Effector memory CD4-positive, alpha-beta T cell (primary cell): Measurements from ENCODE around the gene MSLN.
"Not testable (repeated sequence)": the region's sequence is repeated elsewhere in the genome, so short reads cannot be mapped to it uniquely, and the experiment has no call there.

Experiments
- DNase-seq, 3 donors: peaks; one replicate each; pipeline ENCODE4 v3.0.0-alpha.2; 2020
- H3K27ac ChIP-seq: 2 replicates; pipeline ENCODE4 v1.7.0; 2013; ENCODE audit warnings: mild to moderate bottlenecking, low read length, moderate library complexity; ENCODE audit not compliant: insufficient read depth, poor library complexity, severe bottlenecking
- H3K27me3 ChIP-seq: replicated peaks from 2 replicates; pipeline ENCODE4 v1.7.0; 2013; ENCODE audit warnings: mild to moderate bottlenecking, low read length; ENCODE audit not compliant: insufficient read depth, control insufficient read depth, poor library complexity, severe bottlenecking
- H3K36me3 ChIP-seq: 2 replicates; pipeline ENCODE4 v1.7.0; 2013; ENCODE audit warnings: mild to moderate bottlenecking, low read length, moderate library complexity; ENCODE audit not compliant: control insufficient read depth, insufficient read depth
- H3K4me1 ChIP-seq: 2 replicates; pipeline ENCODE4 v1.7.0; 2013; ENCODE audit warnings: low read length, mild to moderate bottlenecking; ENCODE audit not compliant: control insufficient read depth, insufficient read depth, poor library complexity, severe bottlenecking
- H3K4me3 ChIP-seq: 2 replicates; pipeline ENCODE4 v1.7.0; 2013; ENCODE audit warnings: low read length, low read depth, mild to moderate bottlenecking; ENCODE audit not compliant: insufficient read depth, poor library complexity, severe bottlenecking
- H3K9me3 ChIP-seq: 2 replicates; pipeline ENCODE4 v1.7.0; 2013; ENCODE audit warnings: mild to moderate bottlenecking, low read length, moderate library complexity; ENCODE audit not compliant: control insufficient read depth

Gene MSLN

GRCh38 chr16:747978-748746, 12.4 kb upstream of the MSLN start:
- DNase-seq: no peak

GRCh38 chr16:749010-749409, 11.5 kb upstream of the MSLN start:
- Histone ChIP-seq H3K27me3 (no peaks in the 10 kb centered on the region), H3K4me1 (no peaks in the 10 kb centered on the region), H3K4me3 (no peak overlapping the region), H3K36me3 (no peaks in the 10 kb centered on the region), H3K9me3 (no peaks in the 10 kb centered on the region), H3K27ac (no peak overlapping the region)
- DNase-seq: no peak

More at GRCh38 chr16:747978-748746, 12.4 kb upstream of the MSLN start:
- Histone ChIP-seq H3K4me1 (no peaks in the 10 kb centered on the region), H3K27ac (no peak overlapping the region), H3K9me3 (no peaks in the 10 kb centered on the region), H3K4me3 (no peak overlapping the region), H3K27me3 (no peaks in the 10 kb centered on the region), H3K36me3 (no peaks in the 10 kb centered on the region)

- Histone ChIP-seq H3K27me3 (no peaks in the 10 kb centered on the region), H3K4me3 (no peak overlapping the region), H3K27ac (no peak overlapping the region), H3K36me3 (no peaks in the 10 kb centered on the region), H3K9me3 (no peaks in the 10 kb centered on the region), H3K4me1 (no peaks in the 10 kb centered on the region)
- no peak for DNase-seq
Measured at GRCh38 chr16:750485-750884, 10.0 kb upstream of the MSLN start.

- Histone ChIP-seq H3K27me3 (no peaks in the 10 kb centered on the region), H3K36me3 (no peaks in the 10 kb centered on the region), H3K9me3 (no peaks in the 10 kb centered on the region), H3K4me1 (no peaks in the 10 kb centered on the region), H3K4me3 (no peak overlapping the region), H3K27ac (no peak overlapping the region)
- DNase-seq: no peak
Measured at GRCh38 chr16:751152-752006, 9.2 kb upstream of the MSLN start.

GRCh38 chr16:752007-752312, 8.6 kb upstream of the MSLN start:
- H3K27ac ChIP-seq: no peak overlapping the region
- no peaks in the 10 kb centered on the region for H3K27me3 ChIP-seq

GRCh38 chr16:754121-754607, 6.4 kb upstream of the MSLN start:
- not testable (repeated sequence) for H3K9me3 ChIP-seq, H3K4me3 ChIP-seq, H3K36me3 ChIP-seq, H3K4me1 ChIP-seq, DNase-seq, H3K27me3 ChIP-seq, H3K27ac ChIP-seq

More at GRCh38 chr16:752007-752312, 8.6 kb upstream of the MSLN start:
- Histone ChIP-seq H3K4me1 (no peaks in the 10 kb centered on the region), H3K9me3 (no peaks in the 10 kb centered on the region), H3K4me3 (no peak overlapping the region), H3K36me3 (no peaks in the 10 kb centered on the region)
- no peak for DNase-seq

GRCh38 chr16:754656-755055, 5.9 kb upstream of the MSLN start:
- no peak for DNase-seq
- H3K4me3 ChIP-seq: no peak overlapping the region
- no peak overlapping the region for H3K27ac ChIP-seq

GRCh38 chr16:756428-756827, 4.1 kb upstream of the MSLN start:
- no peak overlapping the region for H3K4me3 ChIP-seq
- no peaks in the 10 kb centered on the region for H3K4me1 ChIP-seq
- DNase-seq: no peak
- no peaks in the 10 kb centered on the region for H3K36me3 ChIP-seq
- H3K27me3 ChIP-seq: no peaks in the 10 kb centered on the region
- H3K27ac ChIP-seq: no peak overlapping the region
- H3K9me3 ChIP-seq: no peaks in the 10 kb centered on the region

More at GRCh38 chr16:754656-755055, 5.9 kb upstream of the MSLN start:
- Histone ChIP-seq H3K9me3 (no peaks in the 10 kb centered on the region), H3K27me3 (no peaks in the 10 kb centered on the region), H3K36me3 (no peaks in the 10 kb centered on the region), H3K4me1 (no peaks in the 10 kb centered on the region)

GRCh38 chr16:759110-759910, 1.2 kb upstream of the MSLN start:
- Histone ChIP-seq H3K36me3 (no peaks in the 10 kb centered on the region), H3K9me3 (no peaks in the 10 kb centered on the region), H3K27me3 (no peaks in the 10 kb centered on the region), H3K4me1 (no peaks in the 10 kb centered on the region), H3K4me3 (no peak overlapping the region), H3K27ac (no peak overlapping the region)
- DNase-seq: no peak
